Peyer's patch (tissue), 4 donors: Measurements from ENCODE around the gene PLCXD1.

Source experiments
- CTCF ChIP-seq, 6 experiments: fragments of 450-650 bp in 4 of 6; fragments of 200-600 bp in 2 of 6; sonication (generic) in 1 of 6; IDR thresholded peaks; one replicate each; pipeline ENCODE4 v1.5.1; 2017 to 2019; ENCODE audit warnings: antibody characterized with exemption in 6 of 6, mild to moderate bottlenecking in 3 of 6, moderate library complexity in 1 of 6
- POLR2A ChIP-seq, 2 donors: fragments of 450-650 bp; IDR thresholded peaks; one replicate each; pipeline ENCODE4 v1.5.1; 2017; ENCODE audit warnings: antibody characterized with exemption in 2 of 2, mild to moderate bottlenecking in 2 of 2, moderate library complexity in 2 of 2

- no peak for TF ChIP-seq CTCF (IDR thresholded peaks at IDR 0.05)
- TF ChIP-seq POLR2A (IDR thresholded peaks at IDR 0.05): no peak
These were observed 59.7 kb downstream of the PLCXD1 start for GRCh38 chrX:340641-341423.
